Astrocyte of the hippocampus (primary cell): ENCODE data around the gene TGFBR3.

Experiments used
- DNase-seq: peaks from one replicate; pipeline ENCODE4 v3.0.0; 2011; ENCODE audit warnings: low read depth, low spot score

The TGFBR3 gene

DNA sequence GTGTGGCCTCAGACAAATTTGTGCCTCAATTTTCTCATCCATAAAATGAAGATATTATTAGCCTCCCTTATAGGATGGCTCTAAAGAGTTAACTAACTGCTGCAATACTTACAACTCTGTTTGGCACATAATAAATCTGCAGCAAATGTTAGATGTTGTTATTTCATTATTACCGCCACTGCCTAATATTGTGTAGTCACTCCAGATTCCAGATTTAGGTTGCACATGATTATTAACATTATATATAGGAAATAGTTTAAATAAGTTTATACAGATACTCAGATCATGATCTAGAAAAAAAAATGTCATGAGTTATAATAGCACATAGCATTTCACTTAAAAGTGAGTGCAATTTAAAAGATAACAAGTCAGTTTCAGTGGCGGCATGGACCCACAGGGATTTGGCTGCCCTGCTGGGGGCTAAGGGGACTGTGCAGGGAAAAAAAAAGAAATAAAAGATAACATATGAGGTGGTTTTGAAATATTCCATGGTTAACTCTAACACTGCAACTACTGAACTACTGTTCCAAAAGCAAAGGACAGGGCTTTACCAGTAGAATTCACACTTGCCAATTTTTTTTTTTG is 170.4 kb downstream of the TGFBR3 start:
- DNase-seq: no peak

DNA sequence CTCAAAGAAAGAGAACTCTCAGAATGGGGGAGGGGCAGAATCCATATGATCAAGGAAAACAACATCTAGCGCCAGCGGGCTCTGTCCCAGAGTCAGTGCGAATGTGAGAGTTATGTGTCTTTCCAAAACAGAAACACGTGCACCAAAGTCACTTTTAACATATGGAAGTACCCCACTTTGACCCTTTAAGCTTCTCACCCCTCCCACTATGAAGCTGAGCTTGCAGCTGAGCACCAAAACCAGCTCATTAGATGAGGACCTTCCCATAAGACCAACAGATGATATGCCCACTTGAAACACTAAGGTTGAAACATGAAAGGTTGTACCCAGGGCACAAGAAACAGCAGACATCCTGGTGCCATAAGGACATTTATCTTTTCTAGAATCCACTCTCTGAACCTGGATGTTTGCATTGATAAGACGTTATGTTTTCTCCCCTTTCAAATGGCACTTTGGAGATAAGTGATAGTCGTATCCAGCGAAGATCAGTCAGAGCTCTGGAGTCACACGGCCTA is 171.0 kb downstream of the TGFBR3 start:
- DNase-seq: no peak

DNA sequence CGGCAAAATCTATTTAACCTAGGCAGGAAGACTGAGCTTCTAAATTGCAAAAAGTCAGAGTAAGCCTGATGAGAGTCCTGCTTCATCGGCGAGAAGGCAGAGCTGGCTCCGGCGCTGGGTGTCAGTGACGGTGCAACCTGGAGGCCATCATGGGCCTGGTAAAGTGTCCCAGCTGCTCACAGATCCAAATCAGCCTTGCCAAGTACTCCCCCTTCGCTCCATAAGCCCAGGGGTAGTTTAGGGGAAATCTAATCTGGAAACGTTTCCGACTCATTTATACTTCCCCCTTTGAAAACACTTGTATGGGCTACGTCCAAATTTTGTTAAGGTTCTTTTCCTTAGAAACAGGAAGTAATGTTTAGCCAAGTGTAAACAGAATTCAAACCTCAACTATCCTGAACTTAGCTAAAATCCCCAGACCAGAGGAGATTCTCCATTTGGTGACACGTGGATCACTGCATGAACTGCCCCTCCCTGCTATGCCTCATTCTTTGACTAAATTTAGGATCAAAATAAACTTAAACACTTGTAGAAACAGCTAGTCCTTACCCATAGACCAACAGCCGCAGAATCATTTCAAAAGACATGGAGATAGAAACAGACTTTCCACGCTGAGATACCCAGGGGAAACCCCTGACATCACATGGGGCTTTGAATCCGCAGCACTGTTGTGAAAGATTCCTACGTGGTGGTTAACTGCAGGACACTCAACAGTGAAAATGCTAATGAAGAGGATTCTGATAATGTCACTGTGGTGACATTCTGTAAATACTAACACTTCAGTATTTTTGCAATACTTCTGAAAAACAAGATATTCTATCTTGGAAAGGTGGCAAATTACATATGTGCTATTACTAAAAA is 172.7 kb downstream of the TGFBR3 start:
- DNase-seq: no peak

DNA sequence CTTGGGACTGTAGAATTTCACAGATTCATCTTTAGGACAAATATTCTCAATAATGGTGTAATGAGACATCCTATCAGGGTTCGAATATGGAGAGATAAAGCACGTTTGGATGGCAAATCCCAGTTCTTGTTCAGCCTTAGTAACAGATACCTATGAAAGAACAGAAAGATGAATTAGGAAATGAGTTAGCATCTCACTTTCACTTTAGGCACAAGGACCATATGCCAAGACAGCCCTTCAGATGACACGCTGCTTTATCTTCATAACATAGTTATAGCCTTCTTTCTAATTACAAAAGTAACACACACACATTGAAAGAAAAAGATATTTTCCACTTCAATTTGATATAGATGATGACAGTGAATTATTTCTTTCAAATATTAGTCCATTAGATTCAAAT is 173.6 kb downstream of the TGFBR3 start:
- DNase-seq: no peak

DNA sequence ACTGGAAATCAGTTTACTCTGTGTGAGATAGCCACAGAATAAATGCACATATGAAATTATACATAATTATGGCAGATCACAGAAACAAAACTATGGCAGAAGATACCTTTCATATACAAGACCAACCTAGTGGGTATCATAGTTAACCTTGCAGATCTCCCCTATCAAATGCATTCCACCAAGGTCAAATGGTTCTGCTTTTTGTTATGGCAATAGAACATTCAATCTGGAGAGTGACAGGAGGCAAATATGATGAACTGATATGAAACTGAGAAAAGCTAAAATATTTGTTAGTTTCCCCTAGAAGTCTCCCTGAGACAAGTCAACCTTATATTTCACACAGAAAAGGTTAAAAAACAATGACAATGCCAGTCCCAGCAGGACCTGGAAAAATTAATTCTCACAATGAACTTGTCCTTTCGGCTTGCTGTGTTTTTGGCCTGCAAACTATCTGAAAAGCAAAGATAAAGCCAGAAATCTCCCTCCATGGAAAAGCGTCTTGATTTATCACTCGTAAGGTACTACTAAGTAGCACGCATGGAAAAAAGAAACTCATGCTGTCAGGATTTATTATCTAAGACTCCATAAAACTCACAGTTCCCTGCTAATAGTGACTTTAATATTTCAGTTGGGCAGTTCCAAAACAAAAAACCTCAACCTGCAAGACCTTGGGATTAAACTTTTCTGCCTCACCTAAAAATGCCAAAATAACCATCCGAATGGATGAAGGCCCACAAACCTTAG is 174.3 kb downstream of the TGFBR3 start:
- no peak for DNase-seq

DNA sequence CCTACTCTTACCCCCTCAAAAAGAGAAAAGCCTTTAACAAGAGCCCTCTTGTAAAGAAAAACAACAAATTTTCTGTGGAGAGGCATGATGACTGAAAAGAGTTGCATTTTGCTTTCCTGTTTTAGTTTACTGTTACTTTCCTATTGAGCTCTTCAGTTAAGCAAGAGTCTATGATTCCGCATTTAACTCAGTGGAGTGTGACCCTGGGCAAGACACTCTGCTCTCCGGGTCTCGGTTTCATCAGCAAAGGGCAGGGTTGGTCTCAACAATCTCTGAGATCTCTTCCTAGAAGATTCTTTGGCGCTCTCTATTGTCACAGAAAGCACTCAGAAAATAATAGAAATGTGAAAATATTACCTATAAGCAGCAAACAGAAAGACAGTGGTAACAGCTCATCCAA is 175.7 kb downstream of the TGFBR3 start:
- no peak for DNase-seq

DNA sequence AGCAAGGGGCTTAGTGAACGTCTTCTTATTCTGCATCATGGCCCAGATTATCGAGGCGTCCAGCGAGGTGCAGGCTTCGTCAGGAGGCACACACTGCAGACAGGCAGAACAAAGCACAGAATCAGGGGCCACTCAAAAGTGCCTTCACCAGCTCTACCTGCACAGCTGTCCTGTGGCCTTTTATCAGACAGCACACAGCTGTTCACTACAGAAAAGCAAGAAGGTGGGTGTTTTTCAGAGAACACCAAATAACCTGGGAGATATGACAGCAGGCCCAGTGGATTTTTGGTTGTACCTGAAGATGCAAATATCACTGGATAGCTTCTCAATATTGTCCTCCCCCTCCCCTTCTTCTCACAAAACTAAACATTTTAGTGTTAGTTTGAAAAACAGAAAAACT is 177.3 kb downstream of the TGFBR3 start:
- no peak for DNase-seq

DNA sequence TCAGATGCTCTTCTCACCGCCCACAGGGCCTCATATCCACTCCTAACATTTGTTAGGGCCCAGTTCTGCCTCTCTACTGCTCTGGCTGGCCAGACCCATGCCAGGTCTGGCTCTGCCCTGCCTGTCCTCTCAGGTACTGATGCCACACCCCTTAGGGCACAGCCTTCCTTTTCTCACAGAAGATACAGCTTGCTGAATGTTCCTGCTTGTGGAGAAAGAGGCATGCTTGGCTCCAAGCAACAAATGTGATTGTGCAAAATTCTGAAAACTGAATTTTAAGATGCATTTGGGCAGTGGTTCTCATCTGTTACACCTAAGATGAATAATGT is 178.1 kb downstream of the TGFBR3 start:
- DNase-seq: no peak

DNA sequence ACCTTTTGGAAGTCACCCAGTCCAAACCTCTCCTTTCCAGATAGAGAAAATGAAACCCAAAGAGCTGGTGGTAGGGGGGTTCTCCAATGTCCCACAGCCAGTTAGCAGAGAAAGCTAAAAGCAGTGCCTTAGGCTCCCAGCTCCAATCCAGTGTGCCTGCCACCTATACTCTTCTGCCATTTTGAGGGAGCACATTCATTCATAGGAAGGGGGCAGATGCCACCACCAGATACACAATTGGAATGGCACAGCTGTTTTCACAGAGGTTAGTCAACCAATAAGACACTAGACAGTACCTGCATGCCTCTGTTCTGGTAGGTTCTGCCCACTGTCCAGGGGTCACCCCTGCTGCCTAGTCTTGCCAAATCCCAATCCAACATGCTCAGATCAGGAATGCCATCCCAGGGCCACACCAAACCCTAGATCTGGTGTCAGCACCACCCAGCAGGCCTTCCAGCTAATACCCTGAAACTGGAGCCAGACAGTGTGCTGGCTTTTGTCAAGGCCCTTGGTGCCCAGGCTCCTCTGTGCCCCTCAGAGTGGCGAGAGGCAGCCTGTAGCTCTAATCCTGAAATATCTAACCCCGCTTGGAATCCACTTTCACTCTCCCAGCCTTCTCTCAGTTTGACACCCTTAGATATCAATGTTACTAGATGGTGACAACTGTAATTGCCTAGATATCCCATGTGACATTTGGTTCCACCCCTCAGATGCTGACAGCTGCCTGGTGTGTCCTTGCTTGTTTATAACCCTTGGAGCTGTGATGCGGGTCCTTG is 178.6 kb downstream of the TGFBR3 start:
- DNase-seq: no peak

DNA sequence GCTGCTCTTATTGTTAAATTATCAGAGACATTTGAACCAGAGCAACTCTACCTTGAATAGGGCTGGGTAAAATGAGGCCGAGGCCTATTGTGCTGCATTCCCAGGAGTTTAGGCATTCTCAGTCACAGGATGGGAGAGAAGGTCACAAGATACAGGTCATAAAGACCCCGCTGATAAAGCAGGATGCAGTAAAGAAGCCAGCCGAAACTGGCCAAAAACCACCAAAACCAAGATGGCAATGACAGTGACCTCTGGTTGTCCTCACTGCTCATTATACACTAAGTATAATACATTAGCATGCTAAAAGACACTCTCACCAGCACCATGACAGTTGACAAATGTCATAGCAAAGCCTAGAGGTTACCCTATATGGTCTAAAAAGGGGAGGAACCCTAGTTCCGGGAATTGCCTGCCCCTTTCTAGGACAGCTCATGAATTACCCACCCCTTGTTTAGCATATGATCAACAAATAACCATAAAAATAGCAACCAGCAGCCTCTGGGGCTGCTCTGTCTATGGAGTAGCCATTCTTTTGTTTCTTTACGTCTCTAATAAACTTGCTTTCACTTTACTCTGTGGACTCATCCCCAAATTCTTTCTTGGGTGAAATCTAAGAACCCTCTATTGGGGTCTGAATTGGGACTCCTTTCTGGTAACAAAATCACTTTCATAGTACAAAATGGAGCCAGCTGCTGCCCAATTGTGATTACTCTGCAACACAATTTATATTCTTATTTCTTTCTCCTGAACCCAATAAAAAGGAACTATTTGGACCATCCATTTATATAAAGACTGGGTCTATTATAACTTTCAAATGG is 179.6 kb downstream of the TGFBR3 start:
- no peak for DNase-seq

DNA sequence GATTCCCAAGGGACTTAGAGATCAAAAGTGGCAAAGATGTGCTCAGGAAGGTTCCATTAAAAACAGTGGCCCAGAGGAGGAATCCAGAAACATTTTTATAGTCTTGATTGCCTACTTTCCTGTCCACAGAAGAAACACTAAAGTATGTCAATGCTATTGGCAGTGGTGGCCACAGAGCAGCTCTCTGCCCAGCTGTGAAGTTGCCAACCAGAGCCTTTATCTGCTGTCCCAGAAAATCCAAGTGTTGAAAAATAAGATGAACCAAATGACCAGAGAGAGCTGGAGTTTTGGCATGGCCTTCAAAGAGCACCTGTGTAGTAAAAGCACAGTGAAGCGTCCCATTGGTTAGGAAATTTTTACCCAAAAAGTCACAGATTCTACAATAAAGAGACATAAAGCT is 181.2 kb downstream of the TGFBR3 start:
- no peak for DNase-seq

DNA sequence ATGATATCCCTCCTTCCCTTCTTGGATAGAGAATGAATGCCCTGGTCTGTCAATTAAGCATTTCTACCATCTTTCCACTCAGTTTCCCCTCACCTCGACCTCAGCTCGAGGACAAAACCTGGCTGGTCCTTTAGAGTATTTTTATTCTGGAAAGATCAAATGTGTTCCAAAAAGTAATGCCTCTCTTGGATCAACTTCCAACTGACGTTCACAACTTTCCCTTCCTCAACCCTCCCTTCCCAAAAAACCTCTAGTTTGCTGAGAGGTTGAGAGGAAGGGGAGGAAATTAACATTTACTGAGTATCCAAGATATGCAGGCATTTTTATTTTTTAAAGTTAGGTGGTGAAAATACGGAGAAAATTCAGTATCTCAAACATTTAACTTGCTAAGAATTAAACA is 182.9 kb downstream of the TGFBR3 start:
- no peak for DNase-seq

DNA sequence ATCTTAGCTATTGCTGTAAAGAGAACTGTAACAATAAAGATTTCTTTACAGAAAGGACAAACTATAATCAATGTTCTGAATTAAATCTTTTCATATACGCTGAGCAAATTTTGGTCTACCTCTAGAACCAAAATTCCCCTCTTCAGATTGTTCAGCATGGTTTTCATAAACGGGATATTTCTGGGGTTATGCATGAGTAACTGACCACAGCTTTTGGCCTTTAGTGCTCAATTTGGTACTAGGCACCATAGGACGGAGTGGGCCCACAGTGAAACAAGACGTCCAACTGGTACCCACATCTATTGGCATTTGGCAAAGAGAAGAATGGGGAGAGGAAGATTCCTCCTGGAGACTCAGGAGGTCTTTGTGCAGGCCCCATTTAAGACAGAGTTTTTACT is 184.5 kb downstream of the TGFBR3 start:
- DNase-seq: no peak

DNA sequence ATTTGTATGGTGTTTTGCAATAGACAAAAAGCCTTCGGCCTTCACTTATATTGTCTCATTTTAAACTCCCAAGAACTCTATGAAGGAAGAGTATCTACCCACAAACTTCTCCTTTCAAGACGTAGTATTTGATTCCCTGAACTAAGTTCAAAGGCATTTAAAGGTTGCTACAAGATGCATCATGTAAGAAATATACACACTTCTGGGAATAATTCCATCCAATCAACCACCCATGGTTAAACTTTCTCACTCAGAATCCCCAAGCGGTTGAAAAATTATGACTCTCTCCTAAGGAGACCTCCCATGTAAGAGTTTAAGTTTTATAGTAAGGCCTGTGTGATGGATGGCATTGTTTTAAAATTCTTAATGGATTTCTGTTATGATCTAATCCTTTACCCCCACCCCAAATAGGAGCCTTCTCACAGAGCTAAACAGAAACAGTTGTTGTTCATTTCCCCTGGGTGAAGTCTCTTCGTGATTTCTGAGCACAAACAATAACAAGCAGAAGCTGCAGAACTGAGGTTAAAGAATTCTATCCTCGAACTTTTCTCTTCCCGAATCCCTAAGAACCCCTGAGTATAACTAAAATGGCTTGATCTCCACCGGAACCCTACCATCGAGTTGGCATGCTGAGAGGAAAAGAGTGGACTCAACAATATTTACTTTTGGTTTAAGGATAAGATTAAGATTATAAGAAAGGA is 185.0 kb downstream of the TGFBR3 start:
- peak; percentile 9 for DNase-seq

DNA sequence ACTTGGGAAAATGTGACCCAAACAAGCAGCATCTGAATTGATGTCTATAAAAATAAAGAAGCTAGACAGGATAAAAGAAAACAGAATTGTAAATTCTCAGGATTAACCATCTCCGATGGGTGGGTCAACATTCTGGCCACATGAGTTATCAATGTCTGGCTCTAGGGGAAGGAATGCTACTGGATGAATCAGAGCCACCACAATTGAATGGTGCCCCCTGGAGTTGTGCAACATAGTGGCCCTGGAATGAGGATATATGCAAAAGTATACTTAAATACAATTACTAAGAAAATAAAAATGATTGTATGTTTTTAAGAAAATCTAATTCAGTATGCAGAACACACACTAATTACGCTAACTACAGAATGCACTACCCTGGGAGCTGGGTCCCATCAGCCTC is 185.6 kb downstream of the TGFBR3 start:
- peak; percentile 7 for DNase-seq

DNA sequence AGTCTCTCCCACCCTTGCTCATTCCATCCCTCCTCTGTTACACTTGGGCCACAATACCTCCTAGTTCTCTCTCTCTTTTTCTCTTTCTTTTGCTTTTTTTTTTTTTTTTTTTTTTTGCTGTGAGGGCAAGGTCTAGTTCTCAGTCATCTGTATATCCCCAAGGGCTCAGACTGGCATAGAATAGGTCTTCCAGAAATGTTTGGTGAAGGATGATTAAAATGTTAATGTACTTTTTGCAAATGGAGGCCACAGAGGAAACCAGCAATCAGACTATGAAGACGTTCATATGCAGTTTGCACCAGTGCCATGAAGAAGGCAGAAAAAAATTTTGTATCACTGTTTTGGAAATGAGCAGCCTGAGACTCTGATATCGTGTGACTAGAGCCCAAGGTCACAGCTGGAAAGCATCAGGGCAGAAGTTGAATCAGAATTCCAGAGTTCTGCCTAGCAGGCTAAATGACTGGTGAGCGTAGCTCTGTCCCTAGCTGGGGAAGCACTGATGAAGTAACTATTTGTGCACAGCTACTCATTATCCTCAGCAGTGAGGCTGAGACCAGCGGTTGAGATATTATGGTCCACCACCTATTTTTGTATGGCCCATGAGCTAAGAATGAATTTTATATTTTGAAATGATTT is 186.5 kb downstream of the TGFBR3 start:
- no peak for DNase-seq

DNA sequence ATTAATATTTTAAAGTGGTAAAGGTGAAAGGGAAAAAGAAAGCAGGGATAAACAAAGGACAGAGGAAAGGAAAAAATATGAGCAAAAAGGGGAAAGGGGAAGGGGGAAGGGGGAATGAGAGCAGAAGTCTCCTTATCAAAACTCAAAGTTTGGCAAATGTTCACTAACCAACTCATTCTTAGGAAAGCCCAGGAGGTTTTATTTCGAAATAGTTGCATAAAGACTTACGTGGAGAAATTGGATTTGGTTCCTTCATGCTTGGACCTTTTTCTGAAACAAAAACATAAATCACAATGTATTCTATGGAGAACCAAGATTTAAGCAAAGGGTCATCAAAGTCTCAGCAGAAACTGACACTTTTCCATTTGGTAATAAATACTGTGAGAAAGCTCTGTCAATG is 188.1 kb downstream of the TGFBR3 start:
- peak; percentile 9 for DNase-seq

DNA sequence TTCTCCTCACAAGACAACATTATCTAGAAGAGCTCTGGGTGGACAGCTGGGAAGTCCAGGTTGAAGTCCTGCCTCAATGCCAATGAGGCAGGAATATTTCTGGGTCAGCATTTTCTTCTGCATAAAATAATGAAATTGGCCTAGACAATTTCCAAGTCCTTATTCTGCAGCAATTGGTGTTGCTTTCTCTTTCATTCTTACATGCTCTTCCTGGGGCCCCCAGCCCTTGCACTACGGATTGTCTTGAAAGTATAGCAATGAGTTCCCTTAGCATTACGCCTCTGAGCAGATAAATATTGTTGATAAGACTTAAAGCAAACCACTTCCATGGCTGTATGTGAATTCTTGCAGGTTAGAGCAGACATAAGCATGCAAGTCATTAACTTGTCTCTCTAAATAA is 188.5 kb downstream of the TGFBR3 start:
- no peak for DNase-seq

DNA sequence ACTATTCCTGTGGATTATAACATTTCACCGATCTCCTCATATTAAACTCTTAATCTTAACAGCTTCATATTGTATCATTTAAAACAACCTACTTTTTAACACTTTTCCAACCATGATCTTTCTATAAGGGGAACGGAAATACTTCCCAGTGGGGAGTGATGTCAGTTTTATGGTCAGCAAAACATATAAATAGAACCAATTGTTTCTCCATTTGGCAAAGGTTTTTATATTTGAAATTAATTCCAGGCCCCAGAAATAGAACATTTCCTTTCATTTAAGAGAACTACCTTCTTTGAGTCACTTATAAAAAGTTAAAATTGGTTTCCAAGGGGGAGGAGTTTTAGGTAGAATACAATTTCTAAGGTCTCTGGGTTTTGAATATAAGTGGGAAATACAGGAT is 189.6 kb downstream of the TGFBR3 start:
- DNase-seq: no peak

DNA sequence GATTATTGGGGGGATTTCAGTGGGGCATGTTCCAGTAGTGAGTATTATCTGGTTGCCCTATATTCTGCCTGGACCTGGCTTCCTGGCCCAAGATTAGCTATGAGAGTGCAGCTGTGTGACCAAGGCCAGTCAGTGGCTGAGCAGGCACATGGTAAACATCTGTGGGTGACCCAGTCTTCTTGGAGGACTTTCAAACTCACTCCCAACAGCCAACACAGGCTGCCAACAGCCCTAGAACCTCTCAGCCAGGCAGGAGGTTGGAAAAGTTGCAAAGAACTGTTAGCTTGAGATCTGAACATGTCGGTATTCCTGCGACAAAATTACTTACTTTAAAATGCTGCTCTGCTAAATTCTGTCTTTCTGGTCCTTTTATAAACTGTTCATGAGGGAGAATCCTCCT is 192.4 kb downstream of the TGFBR3 start:
- DNase-seq: no peak
